ENCODE measurements around the gene CASP7. TPM values are rescaled to one million over a fixed set of nuclear protein-coding genes. Genes with fewer than 3 reads are reported as not detected.

Gene CASP7
- polyA plus RNA-seq, 3 donors = 9.9 to 26.1 (median 16.0) TPM

DNA sequence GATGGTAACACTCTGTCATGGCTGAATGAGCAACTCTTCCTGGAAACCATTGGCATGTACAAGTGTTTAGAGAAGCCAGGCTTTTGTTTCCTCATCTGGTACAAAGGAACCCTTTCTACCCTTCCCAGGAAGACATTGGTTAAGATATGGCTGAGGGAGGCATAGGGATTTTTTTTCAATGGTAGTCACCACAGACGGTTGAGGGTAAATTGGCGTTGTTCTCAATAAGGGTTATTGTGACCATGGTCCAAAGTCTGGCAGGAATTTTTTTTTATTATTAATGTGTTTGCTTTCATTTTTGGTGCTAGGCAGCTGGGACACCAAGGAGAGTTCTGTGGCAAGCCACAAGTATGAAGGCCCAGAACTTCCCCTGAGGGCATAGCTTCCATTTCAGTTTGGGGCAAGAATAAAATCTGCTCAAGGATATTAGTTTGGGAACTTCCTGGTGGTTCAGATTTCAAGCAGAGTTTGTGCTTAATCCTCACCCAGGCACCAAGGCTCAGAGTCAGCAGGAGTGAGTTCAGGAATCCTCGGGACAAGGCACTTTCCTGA, 71.5 kb downstream of the CASP7 start, which contains the start of gene PLEKHS1:
Gene PLEKHS1 (plus strand): TSS at position 502 of the 552 bp plus-strand sequence. CDS start 3,596 bp downstream, outside the sequence.
- WGBS (ENCODE audit: insufficient coverage) = 96% methylated on average over 3 of the region's 3 CpGs
- no peak within 1 kb of the TSS for H3K4me3 ChIP-seq (replicated peaks in 1 of 3; ENCODE audit: low read depth in 2 of 3, low read length in 3 of 3)
- Mint-ChIP-seq H3K36me3 (no peaks in the 10 kb centered on the region), H3K27me3 (ENCODE audit: low read depth in 3 of 3) (peaks cover 2 to 5% (median 3%) of the 10 kb centered on the region in 3 donors), H3K4me3 (no peak within 1 kb of the TSS), H3K9me3 (peaks cover 0 to 1% (median 0%) of the 10 kb centered on the region in 7 donors), H3K4me1 (peaks cover 2% of the 10 kb centered on the region), H3K27ac (no peak within 1 kb of the TSS)
- peaks cover 0 to 2% of the 10 kb centered on the region in 2 donors for H3K27me3 ChIP-seq (ENCODE audit: control insufficient read depth in 2 of 2, insufficient read depth in 2 of 2, low read length in 2 of 2)
- no peaks in the 10 kb centered on the region for H3K4me1 ChIP-seq (ENCODE audit: control insufficient read depth in 1 of 2, insufficient read depth in 2 of 2, low read length in 2 of 2)
- TF ChIP-seq, protein P1, sequence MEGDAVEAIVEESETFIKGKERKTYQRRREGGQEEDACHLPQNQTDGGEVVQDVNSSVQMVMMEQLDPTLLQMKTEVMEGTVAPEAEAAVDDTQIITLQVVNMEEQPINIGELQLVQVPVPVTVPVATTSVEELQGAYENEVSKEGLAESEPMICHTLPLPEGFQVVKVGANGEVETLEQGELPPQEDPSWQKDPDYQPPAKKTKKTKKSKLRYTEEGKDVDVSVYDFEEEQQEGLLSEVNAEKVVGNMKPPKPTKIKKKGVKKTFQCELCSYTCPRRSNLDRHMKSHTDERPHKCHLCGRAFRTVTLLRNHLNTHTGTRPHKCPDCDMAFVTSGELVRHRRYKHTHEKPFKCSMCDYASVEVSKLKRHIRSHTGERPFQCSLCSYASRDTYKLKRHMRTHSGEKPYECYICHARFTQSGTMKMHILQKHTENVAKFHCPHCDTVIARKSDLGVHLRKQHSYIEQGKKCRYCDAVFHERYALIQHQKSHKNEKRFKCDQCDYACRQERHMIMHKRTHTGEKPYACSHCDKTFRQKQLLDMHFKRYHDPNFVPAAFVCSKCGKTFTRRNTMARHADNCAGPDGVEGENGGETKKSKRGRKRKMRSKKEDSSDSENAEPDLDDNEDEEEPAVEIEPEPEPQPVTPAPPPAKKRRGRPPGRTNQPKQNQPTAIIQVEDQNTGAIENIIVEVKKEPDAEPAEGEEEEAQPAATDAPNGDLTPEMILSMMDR (IDR thresholded peaks at IDR 0.05) = no peak
- H3K27ac ChIP-seq (ENCODE audit: low read depth in 1 of 2, low read length in 2 of 2) = no peak within 1 kb of the TSS
- intact Hi-C loops (cut with micrococcal nuclease) = no loop called here
- no peak for DNase-seq
- no peaks in the 10 kb centered on the region for H4K20me1 ChIP-seq (ENCODE audit: insufficient read depth, low read length)
- no peak within 1 kb of the TSS for H2AFZ ChIP-seq (ENCODE audit: insufficient read depth, low read depth, low read length, poor library complexity, severe bottlenecking)
- no peak within 1 kb of the TSS for H3K9ac ChIP-seq (ENCODE audit: insufficient read depth, low read length, poor library complexity, severe bottlenecking)
- no peaks in the 10 kb centered on the region for H3K36me3 ChIP-seq (replicated peaks in 1 of 2; ENCODE audit: control insufficient read depth in 1 of 2, insufficient read depth in 2 of 2, low read length in 2 of 2)
- H3K9me3 ChIP-seq (replicated peaks in 1 of 2; ENCODE audit: control insufficient read depth in 1 of 2, insufficient read depth in 1 of 2, low read length in 2 of 2) = no peaks in the 10 kb centered on the region
- no peaks in the 10 kb centered on the region for H3K79me2 ChIP-seq (ENCODE audit: insufficient read depth, low read length)
- H3K4me2 ChIP-seq (replicated peaks; ENCODE audit: extremely low read depth, low read length, poor library complexity, severe bottlenecking) = no peak within 1 kb of the TSS

DNA sequence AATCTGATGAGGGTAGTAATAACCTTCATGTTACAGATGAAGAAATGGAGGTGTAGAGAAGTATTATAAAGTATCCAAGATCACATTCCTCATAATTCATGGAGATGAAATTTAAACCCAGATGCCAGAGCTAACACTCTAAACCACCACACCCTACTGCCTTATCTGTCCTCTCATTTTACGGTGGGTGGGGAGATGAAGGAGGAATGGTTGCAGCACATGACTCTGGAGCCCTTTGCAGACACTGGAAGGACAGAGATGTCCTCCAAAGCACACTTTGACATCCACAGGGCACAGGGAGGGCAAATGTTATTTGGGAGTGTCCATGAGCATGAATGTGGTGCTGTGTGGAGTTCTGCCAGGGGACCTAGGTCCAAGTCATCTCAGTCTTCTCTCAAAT, 72.8 kb downstream of the CASP7 start:
- Histone ChIP-seq H3K4me2 (replicated peaks; ENCODE audit: extremely low read depth, low read length, poor library complexity, severe bottlenecking) (no peak overlapping the region), H2AFZ (ENCODE audit: insufficient read depth, low read depth, low read length, poor library complexity, severe bottlenecking) (no peak overlapping the region), H3K27ac (ENCODE audit: low read depth in 1 of 2, low read length in 2 of 2) (no peak overlapping the region), H3K4me1 (ENCODE audit: control insufficient read depth in 1 of 2, insufficient read depth in 2 of 2, low read length in 2 of 2) (no peaks in the 10 kb centered on the region), H4K20me1 (ENCODE audit: insufficient read depth, low read length) (no peaks in the 10 kb centered on the region), H3K9me3 (replicated peaks in 1 of 2; ENCODE audit: control insufficient read depth in 1 of 2, insufficient read depth in 1 of 2, low read length in 2 of 2) (no peaks in the 10 kb centered on the region), H3K9ac (ENCODE audit: insufficient read depth, low read length, poor library complexity, severe bottlenecking) (no peak overlapping the region), H3K4me3 (replicated peaks in 1 of 3; ENCODE audit: low read depth in 2 of 3, low read length in 3 of 3) (no peak overlapping the region), H3K36me3 (replicated peaks in 1 of 2; ENCODE audit: control insufficient read depth in 1 of 2, insufficient read depth in 2 of 2, low read length in 2 of 2) (no peaks in the 10 kb centered on the region), H3K27me3 (ENCODE audit: control insufficient read depth in 2 of 2, insufficient read depth in 2 of 2, low read length in 2 of 2) (peaks cover 0 to 2% of the 10 kb centered on the region in 2 donors), H3K79me2 (ENCODE audit: insufficient read depth, low read length) (no peaks in the 10 kb centered on the region)
- no CpG with 5 or more reads among the region's 1 CpG for WGBS (ENCODE audit: insufficient coverage)
- TF ChIP-seq, protein P1 (IDR thresholded peaks at IDR 0.05) = no peak
- Mint-ChIP-seq H3K4me1 (no peaks in the 10 kb centered on the region), H3K9me3 (peaks cover 0 to 1% (median 0%) of the 10 kb centered on the region in 7 donors), H3K27me3 (ENCODE audit: low read depth in 3 of 3) (peaks cover 2 to 5% (median 5%) of the 10 kb centered on the region in 3 donors), H3K27ac (no peak overlapping the region), H3K36me3 (no peaks in the 10 kb centered on the region), H3K4me3 (no peak overlapping the region)
- DNase-seq = no peak
- intact Hi-C loops (cut with micrococcal nuclease) = no loop called here

Data from CD14-positive monocyte (primary cell).